ENCODE results near the gene TRAF2.
"Not testable (repeated sequence)": the region's sequence is repeated elsewhere in the genome, so short reads cannot be mapped to it uniquely, and the experiment has no call there.

Gene TRAF2

DNA sequence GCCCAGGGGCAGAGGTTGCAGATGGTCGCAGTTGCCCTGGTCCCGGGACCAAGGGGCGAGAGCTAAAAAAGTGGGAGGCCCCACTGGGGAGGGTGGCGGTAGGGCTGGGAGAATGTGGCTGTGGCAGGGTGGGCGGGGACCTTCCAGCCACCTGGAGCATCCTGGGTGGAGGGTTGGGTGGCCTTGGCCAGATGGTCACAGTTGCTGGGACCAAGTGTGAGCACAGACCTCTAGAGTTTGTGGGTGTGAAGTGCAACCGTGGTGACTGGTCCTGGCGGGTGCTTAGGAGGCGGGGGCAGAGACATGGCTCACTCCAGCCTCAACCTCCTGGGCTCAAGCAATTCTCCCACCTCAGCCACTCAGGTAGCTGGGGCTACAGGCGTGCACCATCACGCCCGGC, 5.7 kb upstream of the TRAF2 start:
- Histone ChIP-seq H3K4me2 (ENCODE audit: low read length) (no peak overlapping the region), H3K9me3 (replicated peaks; ENCODE audit: low read length) (no peaks in the 10 kb centered on the region), H3K4me1 (ENCODE audit: control insufficient read depth, insufficient read depth, low read length) (peaks cover 20% of the 10 kb centered on the region), H3K9ac (ENCODE audit: low read depth, low read length) (no peak overlapping the region), H3K4me3 (ENCODE audit: low read length) (no peak overlapping the region), H3K36me3 (ENCODE audit: insufficient read depth, low read length) (no peaks in the 10 kb centered on the region), H3K27me3 (ENCODE audit: control insufficient read depth, insufficient read depth, low read length) (no peaks in the 10 kb centered on the region)

DNA sequence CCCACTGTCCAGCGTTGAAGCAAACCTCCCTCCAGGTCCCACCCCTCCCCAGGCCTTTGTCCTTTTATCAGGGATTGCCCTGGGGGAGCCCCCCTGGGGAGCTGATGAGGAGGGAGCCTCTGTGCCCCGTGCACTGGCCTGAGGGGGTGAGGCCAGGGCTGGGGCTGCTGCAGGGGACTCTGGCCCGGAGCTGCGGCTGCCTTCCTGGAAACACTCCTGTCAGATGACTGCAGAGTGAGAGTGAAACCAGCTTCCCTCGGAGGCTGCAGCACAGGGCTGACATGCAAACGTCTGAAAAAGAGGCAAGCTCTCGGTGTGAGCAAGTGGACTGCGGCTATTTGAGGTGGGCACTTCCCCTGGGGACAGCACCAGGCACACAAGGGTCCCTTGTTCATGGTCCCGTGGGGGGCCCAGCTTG, 4.6 kb upstream of the TRAF2 start:
- Histone ChIP-seq H3K36me3 (ENCODE audit: insufficient read depth, low read length) (no peaks in the 10 kb centered on the region), H3K4me2 (ENCODE audit: low read length) (peak overlapping the region; percentile 89), H3K4me3 (ENCODE audit: low read length) (no peak overlapping the region), H3K27me3 (ENCODE audit: control insufficient read depth, insufficient read depth, low read length) (no peaks in the 10 kb centered on the region), H3K4me1 (ENCODE audit: control insufficient read depth, insufficient read depth, low read length) (peaks cover 23% of the 10 kb centered on the region), H3K9me3 (replicated peaks; ENCODE audit: low read length) (no peaks in the 10 kb centered on the region), H3K9ac (ENCODE audit: low read depth, low read length) (no peak overlapping the region)

DNA sequence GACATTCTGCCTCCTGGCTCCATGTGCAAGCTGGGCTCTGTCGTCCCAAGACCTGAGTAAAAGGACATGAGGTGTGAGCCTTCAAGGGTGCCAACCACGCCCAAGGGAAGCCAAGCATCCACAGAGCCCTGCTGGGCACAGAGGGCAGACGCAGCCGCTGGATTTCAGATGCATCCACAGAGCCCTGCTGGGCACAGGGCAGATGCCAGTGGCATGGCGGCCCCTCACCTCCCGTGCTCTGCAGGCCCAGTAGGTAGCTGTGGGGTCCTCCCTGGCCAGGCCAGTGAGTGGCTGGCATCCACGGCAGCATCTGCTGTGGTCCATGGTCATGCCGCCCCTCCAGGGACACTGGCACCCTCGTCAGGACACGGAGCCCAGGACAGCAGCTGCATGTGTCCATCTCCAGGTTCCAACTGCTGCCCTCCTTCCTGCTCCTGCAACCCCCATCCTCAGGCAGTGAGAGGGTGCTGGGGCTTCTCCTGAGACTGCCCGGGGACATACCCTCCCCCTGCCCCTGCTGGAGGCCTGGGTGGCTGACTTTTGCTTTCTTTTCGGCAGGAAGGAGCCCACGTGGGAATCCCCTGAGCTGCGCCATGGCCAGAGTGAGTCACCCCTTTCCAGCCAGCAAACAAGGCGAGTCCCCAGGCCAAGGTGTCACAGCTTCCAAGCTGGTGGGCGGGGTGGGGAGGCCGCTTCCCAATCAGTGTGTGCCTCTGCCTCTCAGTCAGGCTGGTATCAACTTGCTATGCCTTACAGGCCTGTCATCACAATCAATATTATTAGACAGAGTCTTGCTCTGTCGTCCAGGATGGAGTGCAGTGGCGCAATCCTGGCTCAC, 4.0 kb upstream of the TRAF2 start:
- peak overlapping the region; percentile 49 for H3K9ac ChIP-seq (ENCODE audit: low read depth, low read length)

DNA sequence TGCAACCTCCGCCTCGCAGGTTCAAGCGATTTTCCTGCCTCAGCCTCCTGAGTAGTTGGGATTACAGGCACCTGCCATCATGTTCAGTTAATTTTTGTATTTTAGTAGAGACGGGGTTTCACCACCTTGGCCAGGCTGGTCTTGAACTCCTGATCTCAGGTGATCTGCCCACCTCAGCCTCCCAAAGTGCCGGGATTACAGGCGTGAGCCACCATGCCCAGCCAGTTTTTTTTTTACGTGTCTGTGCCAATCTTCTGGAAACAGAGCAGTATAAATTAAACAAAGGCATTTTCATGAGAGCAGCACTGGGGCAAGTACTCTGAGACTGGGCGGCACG, 3.4 kb upstream of the TRAF2 start:
- not testable (repeated sequence) for H3K9ac ChIP-seq (ENCODE audit: low read depth, low read length)
- peak overlapping the region; percentile 64 for H3K4me3 ChIP-seq (ENCODE audit: low read length)

More for the DNA sequence above, 4.0 kb upstream of the TRAF2 start:
- Histone ChIP-seq H3K4me2 (ENCODE audit: low read length) (peak overlapping the region; percentile 89), H3K36me3 (ENCODE audit: insufficient read depth, low read length) (no peaks in the 10 kb centered on the region), H3K4me3 (ENCODE audit: low read length) (peak overlapping the region; percentile 64), H3K27me3 (ENCODE audit: control insufficient read depth, insufficient read depth, low read length) (no peaks in the 10 kb centered on the region), H3K9me3 (replicated peaks; ENCODE audit: low read length) (no peaks in the 10 kb centered on the region), H3K4me1 (ENCODE audit: control insufficient read depth, insufficient read depth, low read length) (peaks cover 24% of the 10 kb centered on the region)

DNA sequence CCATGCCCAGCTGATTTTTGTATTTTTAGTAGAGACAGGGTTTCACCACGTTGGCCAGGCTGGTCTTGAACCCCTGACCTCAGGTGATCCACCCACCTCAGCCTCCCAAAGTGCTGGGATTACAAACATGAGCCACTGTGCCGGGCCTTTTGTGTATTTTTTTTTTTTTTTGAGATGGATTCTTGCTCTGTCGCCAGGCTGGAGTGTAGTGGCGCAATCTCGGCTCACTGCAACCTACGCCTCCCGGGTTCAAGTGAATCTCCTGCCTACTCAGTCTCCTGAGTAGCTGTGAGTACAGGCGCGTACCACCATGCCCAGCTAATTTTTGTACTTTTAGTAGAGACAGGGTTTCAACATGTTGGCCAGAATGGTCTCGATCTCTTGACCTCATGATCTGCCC, 2.6 kb upstream of the TRAF2 start:
- not testable (repeated sequence) for H3K27me3 ChIP-seq (ENCODE audit: control insufficient read depth, insufficient read depth, low read length); H3K9me3 ChIP-seq (replicated peaks; ENCODE audit: low read length); H3K4me2 ChIP-seq (ENCODE audit: low read length); H3K36me3 ChIP-seq (ENCODE audit: insufficient read depth, low read length); H3K4me3 ChIP-seq (ENCODE audit: low read length); H3K9ac ChIP-seq (ENCODE audit: low read depth, low read length)
- peaks cover 28% of the 10 kb centered on the region for H3K4me1 ChIP-seq (ENCODE audit: control insufficient read depth, insufficient read depth, low read length)

More for the DNA sequence above, 3.4 kb upstream of the TRAF2 start:
- H3K4me1 ChIP-seq (ENCODE audit: control insufficient read depth, insufficient read depth, low read length): peaks cover 28% of the 10 kb centered on the region
- not testable (repeated sequence) for H3K36me3 ChIP-seq (ENCODE audit: insufficient read depth, low read length); H3K27me3 ChIP-seq (ENCODE audit: control insufficient read depth, insufficient read depth, low read length); H3K9me3 ChIP-seq (replicated peaks; ENCODE audit: low read length)
- H3K4me2 ChIP-seq (ENCODE audit: low read length): peak overlapping the region; percentile 89

DNA sequence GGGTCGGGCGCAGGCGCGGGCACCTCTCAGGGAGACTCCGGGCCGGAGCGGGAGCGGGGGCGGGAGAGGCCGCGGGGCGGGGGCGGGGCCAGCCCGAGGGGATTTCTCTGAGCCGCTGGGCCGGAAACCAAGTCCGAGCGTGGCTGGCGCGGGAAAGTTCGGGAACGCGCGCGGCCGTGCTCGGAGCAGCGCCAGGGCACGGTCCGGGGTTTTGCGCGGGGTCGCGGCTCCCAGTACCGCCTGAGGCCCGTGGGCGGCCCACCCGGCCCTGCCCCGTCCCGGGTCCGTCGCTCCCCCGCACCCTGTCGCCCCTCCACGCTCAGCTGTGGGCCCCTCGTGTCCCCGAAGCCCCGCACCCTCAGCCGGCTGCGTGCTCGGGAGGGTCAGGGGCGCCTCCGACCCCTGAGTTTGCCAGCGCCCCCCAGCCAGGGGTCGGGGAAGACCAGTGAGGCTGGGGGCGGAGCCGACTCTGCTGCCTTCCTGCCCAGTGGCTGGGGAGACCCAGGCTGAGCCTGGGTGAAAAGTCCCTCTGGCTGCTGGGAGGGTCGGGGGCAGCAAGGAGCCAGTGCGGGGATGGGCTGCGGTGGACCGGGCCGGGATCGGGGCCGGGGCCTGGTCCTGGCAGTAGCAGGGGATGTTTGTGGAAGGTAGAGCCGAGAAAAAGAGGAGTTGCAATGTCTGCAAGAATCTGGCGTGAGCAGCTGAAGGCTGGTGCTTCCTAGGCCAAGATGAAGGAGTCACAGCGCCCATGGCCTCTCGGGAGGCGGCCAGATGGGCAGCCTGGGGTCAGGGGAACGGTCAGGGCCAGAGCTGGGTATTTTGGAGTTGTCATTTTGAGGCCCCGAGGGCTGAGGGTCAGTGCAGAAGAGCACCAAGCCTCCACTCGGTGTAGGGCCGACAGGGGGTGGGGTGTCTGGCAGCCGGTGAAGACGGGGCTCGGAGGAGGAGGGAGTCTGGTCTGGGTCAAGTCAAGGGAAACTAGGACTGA, 588 bp downstream of the TRAF2 start:
- peak overlapping the region; percentile 94 for H3K4me2 ChIP-seq (ENCODE audit: low read length)
- peak overlapping the region; percentile 91 for H3K9ac ChIP-seq (ENCODE audit: low read depth, low read length)
- no peaks in the 10 kb centered on the region for H3K27me3 ChIP-seq (ENCODE audit: control insufficient read depth, insufficient read depth, low read length)
- peaks cover 2% of the 10 kb centered on the region for H3K36me3 ChIP-seq (ENCODE audit: insufficient read depth, low read length)
- H3K4me3 ChIP-seq (ENCODE audit: low read length): peak overlapping the region; percentile 78
- H3K9me3 ChIP-seq (replicated peaks; ENCODE audit: low read length): no peaks in the 10 kb centered on the region
- peaks cover 22% of the 10 kb centered on the region for H3K4me1 ChIP-seq (ENCODE audit: control insufficient read depth, insufficient read depth, low read length)

DNA sequence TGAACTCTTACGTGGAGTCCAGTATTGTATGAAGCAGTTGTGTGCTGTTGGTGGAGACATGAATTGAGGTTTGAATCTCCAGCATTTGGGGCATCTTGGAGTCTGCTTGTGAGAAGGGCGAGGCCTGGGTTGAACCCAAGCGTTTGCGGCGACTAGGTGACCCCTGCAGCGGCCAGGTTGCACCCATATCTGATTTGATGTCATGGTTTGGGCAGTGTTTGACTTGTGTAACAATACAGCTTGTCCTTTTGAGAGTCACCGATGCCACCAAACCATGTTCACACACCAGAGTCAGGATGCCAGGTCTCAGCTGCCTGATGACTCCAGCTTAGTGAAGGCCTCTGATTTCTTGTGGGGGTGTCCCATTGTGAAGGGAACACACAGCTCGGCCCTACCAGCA, 2.1 kb downstream of the TRAF2 start:
- peaks cover 10% of the 10 kb centered on the region for H3K4me1 ChIP-seq (ENCODE audit: control insufficient read depth, insufficient read depth, low read length)
- no peak overlapping the region for H3K4me3 ChIP-seq (ENCODE audit: low read length)
- no peak overlapping the region for H3K9ac ChIP-seq (ENCODE audit: low read depth, low read length)
- peaks cover 9% of the 10 kb centered on the region for H3K36me3 ChIP-seq (ENCODE audit: insufficient read depth, low read length)
- no peak overlapping the region for H3K4me2 ChIP-seq (ENCODE audit: low read length)
- no peaks in the 10 kb centered on the region for H3K27me3 ChIP-seq (ENCODE audit: control insufficient read depth, insufficient read depth, low read length)
- no peaks in the 10 kb centered on the region for H3K9me3 ChIP-seq (replicated peaks; ENCODE audit: low read length)

DNA sequence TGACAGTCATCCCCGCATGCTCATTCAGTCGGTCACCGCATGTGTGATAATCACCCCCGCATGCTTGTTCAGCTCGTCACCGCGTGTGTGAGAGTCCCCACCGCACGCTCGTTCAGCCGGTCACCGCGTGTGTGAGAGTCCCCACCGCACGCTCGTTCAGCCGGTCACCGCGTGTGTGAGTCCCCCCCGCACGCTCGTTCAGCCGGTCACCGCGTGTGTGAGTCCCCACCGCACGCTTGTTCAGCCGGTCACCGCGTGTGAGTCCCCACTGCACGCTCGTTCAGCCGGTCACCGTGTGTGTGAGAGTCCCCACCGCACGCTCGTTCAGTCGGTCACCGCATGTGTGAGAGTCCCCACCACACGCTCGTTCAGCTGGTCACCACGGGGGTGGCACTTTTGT, 3.5 kb downstream of the TRAF2 start:
- Histone ChIP-seq H3K4me3 (ENCODE audit: low read length) (no peak overlapping the region), H3K9ac (ENCODE audit: low read depth, low read length) (no peak overlapping the region), H3K9me3 (replicated peaks; ENCODE audit: low read length) (no peaks in the 10 kb centered on the region), H3K4me2 (ENCODE audit: low read length) (no peak overlapping the region), H3K36me3 (ENCODE audit: insufficient read depth, low read length) (peaks cover 9% of the 10 kb centered on the region), H3K27me3 (ENCODE audit: control insufficient read depth, insufficient read depth, low read length) (no peaks in the 10 kb centered on the region), H3K4me1 (ENCODE audit: control insufficient read depth, insufficient read depth, low read length) (peaks cover 10% of the 10 kb centered on the region)

DNA sequence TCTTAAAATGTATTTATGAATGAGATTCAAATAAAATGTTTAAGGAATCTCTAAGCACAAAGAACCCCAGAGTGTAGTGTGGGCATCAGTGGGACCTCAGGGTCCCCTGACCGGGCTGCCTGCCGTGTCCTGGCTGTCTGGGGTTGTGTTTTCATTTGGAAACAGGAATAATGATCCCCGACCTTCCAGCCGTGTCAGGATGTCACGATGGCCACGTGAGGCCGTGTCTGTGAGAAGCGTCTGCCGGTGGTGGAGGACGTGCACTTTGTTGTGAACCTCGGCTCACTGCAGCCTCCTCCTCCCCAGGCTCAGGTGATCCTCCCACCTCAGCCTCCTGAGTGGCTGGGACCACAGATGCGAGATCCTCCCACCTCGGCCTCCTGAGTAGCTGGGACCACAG, 4.3 kb downstream of the TRAF2 start:
- H3K27me3 ChIP-seq (ENCODE audit: control insufficient read depth, insufficient read depth, low read length): no peaks in the 10 kb centered on the region
- peaks cover 9% of the 10 kb centered on the region for H3K36me3 ChIP-seq (ENCODE audit: insufficient read depth, low read length)
- no peaks in the 10 kb centered on the region for H3K9me3 ChIP-seq (replicated peaks; ENCODE audit: low read length)
- H3K4me1 ChIP-seq (ENCODE audit: control insufficient read depth, insufficient read depth, low read length): peaks cover 9% of the 10 kb centered on the region
- no peak overlapping the region for H3K9ac ChIP-seq (ENCODE audit: low read depth, low read length)
- no peak overlapping the region for H3K4me2 ChIP-seq (ENCODE audit: low read length)
- H3K4me3 ChIP-seq (ENCODE audit: low read length): no peak overlapping the region

DNA sequence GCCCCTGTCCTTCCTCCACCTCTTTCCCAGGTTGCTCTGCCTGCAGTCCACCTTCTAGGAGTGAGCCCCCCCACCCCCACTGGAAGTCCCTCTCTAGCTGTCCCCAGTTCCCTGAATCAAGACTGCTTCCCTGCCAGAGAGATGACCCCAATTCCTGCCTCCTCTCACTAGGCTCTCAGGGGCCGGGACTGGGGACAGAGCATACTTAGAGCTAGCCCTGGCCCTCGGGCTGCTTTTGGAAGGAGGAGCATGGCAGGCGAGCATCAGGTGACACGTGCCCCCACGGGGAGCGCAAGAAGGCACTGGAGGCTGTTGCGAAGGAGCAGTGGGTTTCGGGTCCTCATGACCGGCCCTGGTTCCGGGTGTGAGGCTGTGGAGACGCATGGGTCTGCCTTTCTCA, 9.7 kb downstream of the TRAF2 start:
- Histone ChIP-seq H3K9ac (ENCODE audit: low read depth, low read length) (no peak overlapping the region), H3K4me2 (ENCODE audit: low read length) (no peak overlapping the region), H3K4me1 (ENCODE audit: control insufficient read depth, insufficient read depth, low read length) (peaks cover 2% of the 10 kb centered on the region), H3K36me3 (ENCODE audit: insufficient read depth, low read length) (peaks cover 20% of the 10 kb centered on the region), H3K27me3 (ENCODE audit: control insufficient read depth, insufficient read depth, low read length) (no peaks in the 10 kb centered on the region), H3K4me3 (ENCODE audit: low read length) (no peak overlapping the region), H3K9me3 (replicated peaks; ENCODE audit: low read length) (no peaks in the 10 kb centered on the region)

DNA sequence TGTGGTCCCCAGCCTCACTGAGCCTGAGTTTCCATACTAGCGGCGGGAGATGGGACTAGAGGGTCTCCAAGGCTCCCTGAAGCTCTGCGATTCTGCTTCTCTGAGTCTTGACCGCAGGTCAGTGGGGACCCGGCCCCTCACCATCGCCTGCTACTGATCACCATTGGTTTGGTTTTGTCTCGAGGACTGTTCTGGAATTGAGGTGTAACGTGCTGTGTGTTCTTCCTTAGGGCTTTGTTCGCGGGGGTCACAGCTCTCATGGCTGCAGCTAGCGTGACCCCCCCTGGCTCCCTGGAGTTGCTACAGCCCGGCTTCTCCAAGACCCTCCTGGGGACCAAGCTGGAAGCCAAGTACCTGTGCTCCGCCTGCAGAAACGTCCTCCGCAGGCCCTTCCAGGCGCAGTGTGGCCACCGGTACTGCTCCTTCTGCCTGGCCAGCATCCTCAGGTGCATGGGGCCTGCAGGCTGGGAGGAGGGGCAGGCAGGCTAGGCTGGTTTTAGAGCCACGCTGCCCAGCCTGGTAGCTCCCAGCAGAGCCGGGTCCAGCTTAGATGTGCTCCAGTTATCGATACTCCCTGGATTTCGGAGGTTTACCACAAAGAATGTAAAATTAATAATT, 12.3 kb downstream of the TRAF2 start:
- no peak overlapping the region for H3K9ac ChIP-seq (ENCODE audit: low read depth, low read length)
- H3K4me2 ChIP-seq (ENCODE audit: low read length): no peak overlapping the region
- no peak overlapping the region for H3K4me3 ChIP-seq (ENCODE audit: low read length)
- peaks cover 19% of the 10 kb centered on the region for H3K36me3 ChIP-seq (ENCODE audit: insufficient read depth, low read length)
- no peaks in the 10 kb centered on the region for H3K9me3 ChIP-seq (replicated peaks; ENCODE audit: low read length)
- peaks cover 26% of the 10 kb centered on the region for H3K4me1 ChIP-seq (ENCODE audit: control insufficient read depth, insufficient read depth, low read length)
- H3K27me3 ChIP-seq (ENCODE audit: control insufficient read depth, insufficient read depth, low read length): no peaks in the 10 kb centered on the region
